Thyroid gland (tissue), 4 donors: ENCODE data around the gene COL25A1.

ENCODE experiments used
- CTCF ChIP-seq, 6 experiments: fragments of 200-600 bp in 3 of 6; fragments of 450-650 bp in 3 of 6; sonication (generic) in 3 of 6; IDR thresholded peaks; one replicate each; pipeline ENCODE4 v1.5.1; 2016 to 2019; ENCODE audit warnings: antibody characterized with exemption in 6 of 6, mild to moderate bottlenecking in 2 of 6, inconsistent platforms in 1 of 6, moderate library complexity in 1 of 6
- POLR2A ChIP-seq, 2 donors: fragments of 450-650 bp; IDR thresholded peaks; one replicate each; pipeline ENCODE4 v1.6.1; 2017; ENCODE audit warnings: antibody characterized with exemption in 2 of 2, mild to moderate bottlenecking in 2 of 2, moderate library complexity in 1 of 2

- no peak for TF ChIP-seq CTCF (IDR thresholded peaks at IDR 0.05)
- TF ChIP-seq POLR2A (IDR thresholded peaks at IDR 0.05): no peak
These were observed 116.0 kb downstream of the COL25A1 start for GRCh38 chr4:109186458-109186945.
